Measurements from ENCODE around the gene RBM4. TPM values are rescaled to one million over a fixed set of nuclear protein-coding genes. Genes with fewer than 3 reads are reported as not detected.

Gene RBM4
- total and polyA plus RNA-seq, 2 experiments from 2014 or later: 146 to 147 TPM

DNA sequence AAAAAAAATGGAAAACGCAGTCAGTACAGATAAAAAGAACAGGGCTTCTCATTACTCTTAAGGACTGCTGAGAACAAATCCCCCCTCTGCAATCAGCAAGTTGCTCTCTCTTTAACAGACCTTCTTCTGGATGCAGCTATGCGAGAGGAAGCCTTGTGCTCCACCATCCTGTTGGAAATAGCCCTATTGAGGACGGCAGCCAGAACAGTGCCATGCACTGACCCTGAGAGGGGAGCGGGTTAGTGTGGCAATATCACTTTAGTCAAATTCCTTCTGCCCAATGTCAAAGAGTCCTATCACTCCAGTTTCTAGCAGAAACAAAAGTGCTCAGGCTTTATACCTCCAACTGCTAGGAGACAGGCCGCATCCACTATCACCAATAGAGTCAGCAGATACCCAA lies 32.3 kb downstream of the RBM4 start (continued):
- TF ChIP-seq, protein P1, sequence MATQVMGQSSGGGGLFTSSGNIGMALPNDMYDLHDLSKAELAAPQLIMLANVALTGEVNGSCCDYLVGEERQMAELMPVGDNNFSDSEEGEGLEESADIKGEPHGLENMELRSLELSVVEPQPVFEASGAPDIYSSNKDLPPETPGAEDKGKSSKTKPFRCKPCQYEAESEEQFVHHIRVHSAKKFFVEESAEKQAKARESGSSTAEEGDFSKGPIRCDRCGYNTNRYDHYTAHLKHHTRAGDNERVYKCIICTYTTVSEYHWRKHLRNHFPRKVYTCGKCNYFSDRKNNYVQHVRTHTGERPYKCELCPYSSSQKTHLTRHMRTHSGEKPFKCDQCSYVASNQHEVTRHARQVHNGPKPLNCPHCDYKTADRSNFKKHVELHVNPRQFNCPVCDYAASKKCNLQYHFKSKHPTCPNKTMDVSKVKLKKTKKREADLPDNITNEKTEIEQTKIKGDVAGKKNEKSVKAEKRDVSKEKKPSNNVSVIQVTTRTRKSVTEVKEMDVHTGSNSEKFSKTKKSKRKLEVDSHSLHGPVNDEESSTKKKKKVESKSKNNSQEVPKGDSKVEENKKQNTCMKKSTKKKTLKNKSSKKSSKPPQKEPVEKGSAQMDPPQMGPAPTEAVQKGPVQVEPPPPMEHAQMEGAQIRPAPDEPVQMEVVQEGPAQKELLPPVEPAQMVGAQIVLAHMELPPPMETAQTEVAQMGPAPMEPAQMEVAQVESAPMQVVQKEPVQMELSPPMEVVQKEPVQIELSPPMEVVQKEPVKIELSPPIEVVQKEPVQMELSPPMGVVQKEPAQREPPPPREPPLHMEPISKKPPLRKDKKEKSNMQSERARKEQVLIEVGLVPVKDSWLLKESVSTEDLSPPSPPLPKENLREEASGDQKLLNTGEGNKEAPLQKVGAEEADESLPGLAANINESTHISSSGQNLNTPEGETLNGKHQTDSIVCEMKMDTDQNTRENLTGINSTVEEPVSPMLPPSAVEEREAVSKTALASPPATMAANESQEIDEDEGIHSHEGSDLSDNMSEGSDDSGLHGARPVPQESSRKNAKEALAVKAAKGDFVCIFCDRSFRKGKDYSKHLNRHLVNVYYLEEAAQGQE (IDR thresholded peaks at IDR 0.05; ENCODE audit: unreplicated experiment): no peak
- TF ChIP-seq ZNF331 (CRISPR knock-in tag; IDR thresholded peaks at IDR 0.05; ENCODE audit: low read depth) (no peak), ZNF114 (CRISPR knock-in tag; IDR thresholded peaks at IDR 0.05) (no peak), POLR2AphosphoS5 (IDR thresholded peaks at IDR 0.05; ENCODE audit: low read depth) (no peak), EZH2 (IDR thresholded peaks at IDR 0.05; ENCODE audit: low read depth, unreplicated experiment) (no peak), CREB1 (CRISPR knock-in tag; IDR thresholded peaks at IDR 0.05; ENCODE audit: low read depth) (no peak), STAT1 (IDR thresholded peaks at IDR 0.05; ENCODE audit: unreplicated experiment) (no peak), NANOG (IDR thresholded peaks at IDR 0.05; ENCODE audit: borderline replicate concordance) (no peak), EZH2phosphoT487 (IDR thresholded peaks at IDR 0.05; ENCODE audit: unreplicated experiment) (no peak)
- TF ChIP-seq, protein P2, sequence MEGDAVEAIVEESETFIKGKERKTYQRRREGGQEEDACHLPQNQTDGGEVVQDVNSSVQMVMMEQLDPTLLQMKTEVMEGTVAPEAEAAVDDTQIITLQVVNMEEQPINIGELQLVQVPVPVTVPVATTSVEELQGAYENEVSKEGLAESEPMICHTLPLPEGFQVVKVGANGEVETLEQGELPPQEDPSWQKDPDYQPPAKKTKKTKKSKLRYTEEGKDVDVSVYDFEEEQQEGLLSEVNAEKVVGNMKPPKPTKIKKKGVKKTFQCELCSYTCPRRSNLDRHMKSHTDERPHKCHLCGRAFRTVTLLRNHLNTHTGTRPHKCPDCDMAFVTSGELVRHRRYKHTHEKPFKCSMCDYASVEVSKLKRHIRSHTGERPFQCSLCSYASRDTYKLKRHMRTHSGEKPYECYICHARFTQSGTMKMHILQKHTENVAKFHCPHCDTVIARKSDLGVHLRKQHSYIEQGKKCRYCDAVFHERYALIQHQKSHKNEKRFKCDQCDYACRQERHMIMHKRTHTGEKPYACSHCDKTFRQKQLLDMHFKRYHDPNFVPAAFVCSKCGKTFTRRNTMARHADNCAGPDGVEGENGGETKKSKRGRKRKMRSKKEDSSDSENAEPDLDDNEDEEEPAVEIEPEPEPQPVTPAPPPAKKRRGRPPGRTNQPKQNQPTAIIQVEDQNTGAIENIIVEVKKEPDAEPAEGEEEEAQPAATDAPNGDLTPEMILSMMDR (conservative IDR thresholded peaks at IDR 0.05; ENCODE audit: low read depth in 2 of 2): no peak

DNA sequence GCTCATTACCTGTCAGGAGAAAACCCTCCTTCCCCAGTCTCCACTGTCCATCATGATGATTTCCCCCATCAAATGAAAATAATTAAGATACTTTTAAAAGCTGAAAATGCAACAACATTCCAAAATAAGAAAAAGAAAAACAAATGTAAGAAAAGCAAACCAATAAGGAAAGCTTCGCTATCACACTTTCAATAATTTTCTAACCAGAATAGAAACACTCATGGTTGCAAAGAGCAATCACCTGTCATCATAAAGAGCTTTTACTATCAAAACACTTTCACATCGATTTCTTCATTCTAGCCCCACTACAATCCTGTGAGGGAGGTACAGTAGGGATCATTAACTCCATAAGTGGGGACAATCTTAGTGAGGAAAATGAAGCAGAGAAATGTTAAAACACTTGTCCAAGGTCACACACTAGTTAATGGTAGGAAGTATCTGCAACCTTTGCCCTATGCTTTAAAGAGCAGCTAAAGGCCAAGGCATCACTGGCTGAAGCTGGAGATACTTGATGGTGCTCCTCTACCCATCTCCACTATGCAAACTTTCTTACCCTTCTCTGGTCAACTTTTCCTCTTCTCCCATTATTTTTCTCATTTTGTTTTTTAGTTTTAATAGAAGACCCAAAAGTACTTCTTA lies 36.6 kb downstream of the RBM4 start:
- ATAC-seq: no peak
- H3K4me3 Mint-ChIP-seq: peak overlapping the region; percentile 38
- peaks cover 13% of the 10 kb centered on the region for H3K27me3 Mint-ChIP-seq (ENCODE audit: insufficient read depth, low read depth, poor library complexity)
- no peak for TF ChIP-seq NANOG (IDR thresholded peaks at IDR 0.05; ENCODE audit: borderline replicate concordance)
- TF ChIP-seq, protein P3, sequence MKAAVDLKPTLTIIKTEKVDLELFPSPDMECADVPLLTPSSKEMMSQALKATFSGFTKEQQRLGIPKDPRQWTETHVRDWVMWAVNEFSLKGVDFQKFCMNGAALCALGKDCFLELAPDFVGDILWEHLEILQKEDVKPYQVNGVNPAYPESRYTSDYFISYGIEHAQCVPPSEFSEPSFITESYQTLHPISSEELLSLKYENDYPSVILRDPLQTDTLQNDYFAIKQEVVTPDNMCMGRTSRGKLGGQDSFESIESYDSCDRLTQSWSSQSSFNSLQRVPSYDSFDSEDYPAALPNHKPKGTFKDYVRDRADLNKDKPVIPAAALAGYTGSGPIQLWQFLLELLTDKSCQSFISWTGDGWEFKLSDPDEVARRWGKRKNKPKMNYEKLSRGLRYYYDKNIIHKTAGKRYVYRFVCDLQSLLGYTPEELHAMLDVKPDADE (IDR thresholded peaks at IDR 0.05): no peak
- no peak for TF ChIP-seq POLR2AphosphoS5 (IDR thresholded peaks at IDR 0.05; ENCODE audit: low read depth)
- no peak for TF ChIP-seq JUNB (IDR thresholded peaks at IDR 0.05; ENCODE audit: unreplicated experiment)
- TF ChIP-seq, protein P4, sequence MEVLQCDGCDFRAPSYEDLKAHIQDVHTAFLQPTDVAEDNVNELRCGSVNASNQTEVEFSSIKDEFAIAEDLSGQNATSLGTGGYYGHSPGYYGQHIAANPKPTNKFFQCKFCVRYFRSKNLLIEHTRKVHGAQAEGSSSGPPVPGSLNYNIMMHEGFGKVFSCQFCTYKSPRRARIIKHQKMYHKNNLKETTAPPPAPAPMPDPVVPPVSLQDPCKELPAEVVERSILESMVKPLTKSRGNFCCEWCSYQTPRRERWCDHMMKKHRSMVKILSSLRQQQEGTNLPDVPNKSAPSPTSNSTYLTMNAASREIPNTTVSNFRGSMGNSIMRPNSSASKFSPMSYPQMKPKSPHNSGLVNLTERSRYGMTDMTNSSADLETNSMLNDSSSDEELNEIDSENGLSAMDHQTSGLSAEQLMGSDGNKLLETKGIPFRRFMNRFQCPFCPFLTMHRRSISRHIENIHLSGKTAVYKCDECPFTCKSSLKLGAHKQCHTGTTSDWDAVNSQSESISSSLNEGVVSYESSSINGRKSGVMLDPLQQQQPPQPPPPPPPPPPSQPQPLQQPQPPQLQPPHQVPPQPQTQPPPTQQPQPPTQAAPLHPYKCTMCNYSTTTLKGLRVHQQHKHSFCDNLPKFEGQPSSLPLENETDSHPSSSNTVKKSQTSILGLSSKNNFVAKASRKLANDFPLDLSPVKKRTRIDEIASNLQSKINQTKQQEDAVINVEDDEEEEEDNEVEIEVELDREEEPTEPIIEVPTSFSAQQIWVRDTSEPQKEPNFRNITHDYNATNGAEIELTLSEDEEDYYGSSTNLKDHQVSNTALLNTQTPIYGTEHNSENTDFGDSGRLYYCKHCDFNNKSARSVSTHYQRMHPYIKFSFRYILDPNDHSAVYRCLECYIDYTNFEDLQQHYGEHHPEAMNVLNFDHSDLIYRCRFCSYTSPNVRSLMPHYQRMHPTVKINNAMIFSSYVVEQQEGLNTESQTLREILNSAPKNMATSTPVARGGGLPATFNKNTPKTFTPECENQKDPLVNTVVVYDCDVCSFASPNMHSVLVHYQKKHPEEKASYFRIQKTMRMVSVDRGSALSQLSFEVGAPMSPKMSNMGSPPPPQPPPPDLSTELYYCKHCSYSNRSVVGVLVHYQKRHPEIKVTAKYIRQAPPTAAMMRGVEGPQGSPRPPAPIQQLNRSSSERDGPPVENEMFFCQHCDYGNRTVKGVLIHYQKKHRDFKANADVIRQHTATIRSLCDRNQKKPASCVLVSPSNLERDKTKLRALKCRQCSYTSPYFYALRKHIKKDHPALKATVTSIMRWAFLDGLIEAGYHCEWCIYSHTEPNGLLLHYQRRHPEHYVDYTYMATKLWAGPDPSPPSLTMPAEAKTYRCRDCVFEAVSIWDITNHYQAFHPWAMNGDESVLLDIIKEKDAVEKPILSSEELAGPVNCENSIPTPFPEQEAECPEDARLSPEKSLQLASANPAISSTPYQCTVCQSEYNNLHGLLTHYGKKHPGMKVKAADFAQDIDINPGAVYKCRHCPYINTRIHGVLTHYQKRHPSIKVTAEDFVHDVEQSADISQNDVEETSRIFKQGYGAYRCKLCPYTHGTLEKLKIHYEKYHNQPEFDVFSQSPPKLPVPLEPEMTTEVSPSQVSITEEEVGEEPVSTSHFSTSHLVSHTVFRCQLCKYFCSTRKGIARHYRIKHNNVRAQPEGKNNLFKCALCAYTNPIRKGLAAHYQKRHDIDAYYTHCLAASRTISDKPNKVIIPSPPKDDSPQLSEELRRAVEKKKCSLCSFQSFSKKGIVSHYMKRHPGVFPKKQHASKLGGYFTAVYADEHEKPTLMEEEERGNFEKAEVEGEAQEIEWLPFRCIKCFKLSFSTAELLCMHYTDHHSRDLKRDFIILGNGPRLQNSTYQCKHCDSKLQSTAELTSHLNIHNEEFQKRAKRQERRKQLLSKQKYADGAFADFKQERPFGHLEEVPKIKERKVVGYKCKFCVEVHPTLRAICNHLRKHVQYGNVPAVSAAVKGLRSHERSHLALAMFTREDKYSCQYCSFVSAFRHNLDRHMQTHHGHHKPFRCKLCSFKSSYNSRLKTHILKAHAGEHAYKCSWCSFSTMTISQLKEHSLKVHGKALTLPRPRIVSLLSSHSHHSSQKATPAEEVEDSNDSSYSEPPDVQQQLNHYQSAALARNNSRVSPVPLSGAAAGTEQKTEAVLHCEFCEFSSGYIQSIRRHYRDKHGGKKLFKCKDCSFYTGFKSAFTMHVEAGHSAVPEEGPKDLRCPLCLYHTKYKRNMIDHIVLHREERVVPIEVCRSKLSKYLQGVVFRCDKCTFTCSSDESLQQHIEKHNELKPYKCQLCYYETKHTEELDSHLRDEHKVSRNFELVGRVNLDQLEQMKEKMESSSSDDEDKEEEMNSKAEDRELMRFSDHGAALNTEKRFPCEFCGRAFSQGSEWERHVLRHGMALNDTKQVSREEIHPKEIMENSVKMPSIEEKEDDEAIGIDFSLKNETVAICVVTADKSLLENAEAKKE (CRISPR knock-in tag; IDR thresholded peaks at IDR 0.05): no peak

More for the DNA sequence above, 36.6 kb downstream of the RBM4 start:
- H3K27ac ChIP-seq (ENCODE audit: low read depth): no peak overlapping the region
- H4K20me1 ChIP-seq (replicated peaks; ENCODE audit: insufficient read depth): peaks cover 21% of the 10 kb centered on the region
- H3K79me2 ChIP-seq (replicated peaks; ENCODE audit: insufficient read depth): peaks cover 70% of the 10 kb centered on the region
- H3K9me3 Mint-ChIP-seq: no peaks in the 10 kb centered on the region
- peak overlapping the region; percentile 81 for H3K4me2 ChIP-seq
- peaks cover 12% of the 10 kb centered on the region; the same call in 1 of the 2 replicates for H3F3A ChIP-seq (replicated peaks; ENCODE audit: low read depth)
- H3K36me3 Mint-ChIP-seq (ENCODE audit: low read depth): peaks cover 22% of the 10 kb centered on the region
- no peaks in the 10 kb centered on the region for H3K27me3 ChIP-seq (ENCODE audit: insufficient read depth)
- H3K27ac Mint-ChIP-seq: no peak overlapping the region
- peak overlapping the region; percentile 65; the same call in 1 of the 2 replicates for H3K4me3 ChIP-seq
- no peaks in the 10 kb centered on the region for H3K36me3 ChIP-seq (ENCODE audit: insufficient read depth)
- peaks cover 24% of the 10 kb centered on the region for H3K4me1 ChIP-seq (ENCODE audit: insufficient read depth)
- DNase-seq (ENCODE audit: low spot score): no peak
- no peaks in the 10 kb centered on the region for H3K9me2 ChIP-seq (ENCODE audit: insufficient read depth)
- H3K4me1 Mint-ChIP-seq: peaks cover 24% of the 10 kb centered on the region
- no peak overlapping the region for H2AFZ ChIP-seq

Data from GM23338 (cell line).